ENCODE results near the gene SEC16A. TPM values are rescaled to one million over a fixed set of nuclear protein-coding genes. Genes with fewer than 3 reads are reported as not detected.

Gene SEC16A
- total RNA-seq, 6 experiments from 2014 or later, result 63.2 to 98.6 (median 75.5) TPM

DNA sequence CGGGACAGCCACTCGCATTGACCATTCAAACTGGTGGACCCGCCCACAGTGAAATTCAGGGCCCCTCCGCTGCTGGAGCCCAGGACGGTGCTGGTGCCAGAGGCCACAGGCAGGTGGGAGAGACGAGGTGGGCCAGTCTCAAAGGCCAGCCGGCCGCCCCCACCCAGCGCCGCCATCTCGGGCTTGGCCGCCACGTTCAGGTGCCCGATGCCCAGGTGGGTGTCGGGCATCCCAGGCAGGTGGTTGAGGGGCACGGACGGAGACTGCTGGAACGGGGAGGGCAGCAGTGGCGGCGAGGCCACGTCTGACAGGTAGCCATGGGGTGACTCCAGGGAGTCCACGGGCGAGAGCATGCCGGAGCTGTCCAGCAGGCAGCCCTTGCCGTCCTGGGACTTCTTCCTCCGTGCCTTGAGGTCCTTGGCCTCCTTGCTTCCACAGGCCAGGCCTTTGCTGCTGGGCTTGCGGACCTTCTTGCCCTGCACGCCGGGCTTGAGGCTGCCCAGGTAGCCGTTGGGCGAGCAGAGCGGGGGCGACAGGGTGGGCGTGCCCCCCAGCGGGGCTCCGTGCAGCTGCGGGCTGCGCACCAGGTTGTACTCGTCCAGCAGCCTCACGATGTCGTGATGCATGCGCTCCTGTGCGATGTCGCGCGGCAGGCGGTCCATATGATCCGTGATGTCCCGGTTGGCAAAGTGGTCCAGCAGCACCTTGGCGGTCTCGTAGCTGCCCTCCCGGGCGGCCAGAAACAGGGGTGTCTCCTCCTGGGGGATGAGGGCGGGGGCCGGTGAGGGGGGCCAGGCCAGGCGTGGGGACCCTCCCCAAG, 14.2 kb upstream of the SEC16A start:
- H3K9me3 Mint-ChIP-seq, result no peaks in the 10 kb centered on the region
- H3K4me1 Mint-ChIP-seq (ENCODE audit: low read depth), result no peaks in the 10 kb centered on the region
- no peak overlapping the region for H3K27ac Mint-ChIP-seq
- TF ChIP-seq, protein P1, sequence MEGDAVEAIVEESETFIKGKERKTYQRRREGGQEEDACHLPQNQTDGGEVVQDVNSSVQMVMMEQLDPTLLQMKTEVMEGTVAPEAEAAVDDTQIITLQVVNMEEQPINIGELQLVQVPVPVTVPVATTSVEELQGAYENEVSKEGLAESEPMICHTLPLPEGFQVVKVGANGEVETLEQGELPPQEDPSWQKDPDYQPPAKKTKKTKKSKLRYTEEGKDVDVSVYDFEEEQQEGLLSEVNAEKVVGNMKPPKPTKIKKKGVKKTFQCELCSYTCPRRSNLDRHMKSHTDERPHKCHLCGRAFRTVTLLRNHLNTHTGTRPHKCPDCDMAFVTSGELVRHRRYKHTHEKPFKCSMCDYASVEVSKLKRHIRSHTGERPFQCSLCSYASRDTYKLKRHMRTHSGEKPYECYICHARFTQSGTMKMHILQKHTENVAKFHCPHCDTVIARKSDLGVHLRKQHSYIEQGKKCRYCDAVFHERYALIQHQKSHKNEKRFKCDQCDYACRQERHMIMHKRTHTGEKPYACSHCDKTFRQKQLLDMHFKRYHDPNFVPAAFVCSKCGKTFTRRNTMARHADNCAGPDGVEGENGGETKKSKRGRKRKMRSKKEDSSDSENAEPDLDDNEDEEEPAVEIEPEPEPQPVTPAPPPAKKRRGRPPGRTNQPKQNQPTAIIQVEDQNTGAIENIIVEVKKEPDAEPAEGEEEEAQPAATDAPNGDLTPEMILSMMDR (IDR thresholded peaks at IDR 0.05), result no peak
- no peak overlapping the region for H3K4me3 Mint-ChIP-seq
- no peaks in the 10 kb centered on the region; the same call in 1 of the 2 replicates for H3K36me3 Mint-ChIP-seq (ENCODE audit: low read depth)
- no peak for DNase-seq
- no peaks in the 10 kb centered on the region for H3K27me3 Mint-ChIP-seq (ENCODE audit: insufficient read depth)

GRCh38 chr9:136496181-136496580, 13.3 kb upstream of the SEC16A start:
- H3K36me3 Mint-ChIP-seq (ENCODE audit: low read depth), result no peaks in the 10 kb centered on the region; the same call in 1 of the 2 replicates
- no peaks in the 10 kb centered on the region for H3K9me3 Mint-ChIP-seq
- no peaks in the 10 kb centered on the region for H3K27me3 Mint-ChIP-seq (ENCODE audit: insufficient read depth)
- no peaks in the 10 kb centered on the region for H3K4me1 Mint-ChIP-seq (ENCODE audit: low read depth)
- TF ChIP-seq, protein P1 (IDR thresholded peaks at IDR 0.05), result no peak
- H3K4me3 Mint-ChIP-seq, result no peak overlapping the region
- no peak for DNase-seq
- H3K27ac Mint-ChIP-seq, result no peak overlapping the region

GRCh38 chr9:136495238-136495800, 12.5 kb upstream of the SEC16A start:
- Mint-ChIP-seq H3K9me3 (no peaks in the 10 kb centered on the region), H3K27ac (no peak overlapping the region), H3K4me3 (no peak overlapping the region), H3K4me1 (ENCODE audit: low read depth) (no peaks in the 10 kb centered on the region), H3K27me3 (ENCODE audit: insufficient read depth) (no peaks in the 10 kb centered on the region), H3K36me3 (ENCODE audit: low read depth) (no peaks in the 10 kb centered on the region; the same call in 1 of the 2 replicates)
- TF ChIP-seq, protein P1 (IDR thresholded peaks at IDR 0.05), result no peak
- DNase-seq, result no peak

- Mint-ChIP-seq H3K4me3 (no peak overlapping the region), H3K27me3 (ENCODE audit: insufficient read depth) (no peaks in the 10 kb centered on the region), H3K4me1 (ENCODE audit: low read depth) (no peaks in the 10 kb centered on the region), H3K27ac (no peak overlapping the region), H3K36me3 (ENCODE audit: low read depth) (no peaks in the 10 kb centered on the region; the same call in 1 of the 2 replicates), H3K9me3 (no peaks in the 10 kb centered on the region)
- DNase-seq, result no peak
- TF ChIP-seq, protein P1 (IDR thresholded peaks at IDR 0.05), result no peak
These were observed 11.8 kb upstream of the SEC16A start for GRCh38 chr9:136494531-136495215.

DNA sequence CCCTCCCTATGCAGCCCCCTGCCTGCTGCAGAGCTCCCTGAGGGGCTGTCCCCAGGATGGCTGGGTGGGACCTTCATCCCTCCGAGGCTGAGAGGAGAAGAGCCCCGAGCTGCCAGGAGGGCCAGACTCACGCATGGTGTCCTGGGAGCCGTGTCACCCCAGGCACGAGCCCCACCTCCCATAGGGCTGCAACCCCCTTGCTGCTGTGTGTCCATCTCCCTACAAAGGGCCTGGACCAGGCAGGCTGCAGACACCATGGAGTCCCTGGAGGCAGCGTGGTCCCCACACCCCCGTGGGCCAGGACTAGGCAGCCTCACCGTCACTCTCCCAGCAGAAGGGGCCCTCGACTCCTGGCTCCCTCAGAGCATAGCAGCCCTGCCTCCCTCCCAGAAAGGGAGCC, 11.2 kb upstream of the SEC16A start:
- TF ChIP-seq, protein P1 (IDR thresholded peaks at IDR 0.05), result no peak
- Mint-ChIP-seq H3K36me3 (ENCODE audit: low read depth) (no peaks in the 10 kb centered on the region; the same call in 1 of the 2 replicates), H3K4me3 (no peak overlapping the region)

More for the DNA sequence above, 11.2 kb upstream of the SEC16A start:
- Mint-ChIP-seq H3K27me3 (ENCODE audit: insufficient read depth) (no peaks in the 10 kb centered on the region), H3K27ac (no peak overlapping the region), H3K9me3 (no peaks in the 10 kb centered on the region), H3K4me1 (ENCODE audit: low read depth) (no peaks in the 10 kb centered on the region)
- DNase-seq, result no peak

Measured in HFFc6 (cell line).